Stomach (tissue), 9 donors: ENCODE results near the gene DNAH1. TPM values are rescaled to one million over a fixed set of nuclear protein-coding genes. Genes with fewer than 3 reads are reported as not detected.

Experiments used
- DNase-seq, 2 donors: peaks; one replicate each; pipeline versions ENCODE4 v3.0.0 to v3.0.0-alpha.2; 2013 to 2019
- H3K27ac ChIP-seq, 5 donors: fragments of 200-600 bp in 4 of 5; sonication (generic) in 4 of 5; one replicate each; pipeline ENCODE4 v1.5.1; 2013 to 2019; ENCODE audit warnings: mild to moderate bottlenecking in 1 of 5, moderate library complexity in 1 of 5
- H3K27me3 ChIP-seq, 3 donors: fragments of 200-600 bp; sonication (generic); one replicate each; pipeline ENCODE4 v1.5.1; 2017 to 2019; ENCODE audit warnings: mixed run types in 1 of 3
- H3K36me3 ChIP-seq, 4 donors: fragments of 200-600 bp; sonication (generic); 1 replicate in 3 of 4; 2 replicates in 1 of 4; pipeline ENCODE4 v1.5.1; 2016 to 2019
- H3K4me1 ChIP-seq, 4 donors: fragments of 200-600 bp; sonication (generic); one replicate each; pipeline ENCODE4 v1.5.1; 2016 to 2019
- H3K4me3 ChIP-seq, 4 donors: fragments of 200-600 bp; sonication (generic) in 3 of 4; one replicate each; pipeline ENCODE4 v1.5.1; 2016 to 2019; ENCODE audit warnings: mild to moderate bottlenecking in 1 of 4
- H3K9me3 ChIP-seq, 4 donors: fragments of 200-600 bp; sonication (generic); one replicate each; pipeline ENCODE4 v1.5.1; 2016 to 2019
- CTCF ChIP-seq, 7 experiments: fragments of 450-650 bp in 4 of 7; fragments of 200-600 bp in 3 of 7; sonication (generic) in 3 of 7; IDR thresholded peaks; one replicate each; pipeline ENCODE4 v1.5.1; 2016 to 2019; ENCODE audit warnings: antibody characterized with exemption in 7 of 7, control low read depth in 2 of 7, mild to moderate bottlenecking in 1 of 7
- EP300 ChIP-seq: sonication (generic); formaldehyde crosslinking; IDR thresholded peaks from one replicate; pipeline ENCODE4 v1.6.1; 2017; ENCODE audit warnings: antibody characterized with exemption
- POLR2A ChIP-seq, 4 donors: fragments of 450-650 bp; IDR thresholded peaks; one replicate each; pipeline ENCODE4 v1.6.1; 2016; ENCODE audit warnings: antibody characterized with exemption in 4 of 4, control low read depth in 2 of 4, mild to moderate bottlenecking in 1 of 4, moderate library complexity in 1 of 4
- POLR2AphosphoS5 ChIP-seq, 3 donors: sonication (generic); formaldehyde crosslinking; IDR thresholded peaks; one replicate each; pipeline ENCODE4 v1.6.1; 2016; ENCODE audit warnings: antibody characterized with exemption in 3 of 3
- WGBS, 5 donors: extraction: QIAGEN DNeasy Blood & Tissue Kit in 3 of 5; methylation state at CpG; one replicate each; pipeline versions ENCODE4 v1.1.5 to v1.1.7; 2013 to 2018; 5-methylcytosine and 5-hydroxymethylcytosine counted together
- intact Hi-C: fragments of 100-400 bp; cut with DNase I; formaldehyde crosslinking; loops from one replicate; pipeline ENCODE4 v1.15.1; 2023; ENCODE audit warnings: low total_unique reads
- polyA plus RNA-seq, 3 donors: library from polyadenylated mRNA; stranded (reverse); fragments of 200-250 nt; gene quantifications; one replicate each; pipeline ENCODE4 v1.2.3, GENCODE V29; 2013
- total RNA-seq, 5 donors: library from RNA; depleted of rRNA; stranded (reverse); fragments of >200 nt; gene quantifications; one replicate each; pipeline versions ENCODE4 v1.1.0 to v1.2.3, GENCODE V29; 2014 to 2016
- donor health status: healthy with polysubstance abuse.
- donor health status: Bipolar disorder and iron deficiency.
- donor health status: healthy.

DNAH1 gene
- total and polyA plus RNA-seq, 8 donors: 1.9 to 57.6 (median 8.2) TPM

GRCh38 chr3:52361898-52362297 is 45.8 kb downstream of the DNAH1 start:
- no peak for DNase-seq
- Histone ChIP-seq H3K36me3 (peaks cover 9 to 100% (median 98%) of the 10 kb centered on the region in 4 donors), H3K27me3 (no peaks in the 10 kb centered on the region), H3K27ac (no peak overlapping the region), H3K9me3 (no peaks in the 10 kb centered on the region), H3K4me1 (no peaks in the 10 kb centered on the region), H3K4me3 (no peak overlapping the region)
- 75 to 91% (median 87%) methylated on average over 4 of the region's 4 CpGs for WGBS, 5 donors
- TF ChIP-seq POLR2AphosphoS5 (IDR thresholded peaks at IDR 0.05) (no peak), POLR2A (IDR thresholded peaks at IDR 0.05) (no peak), EP300 (no peak), CTCF (IDR thresholded peaks at IDR 0.05) (no peak)
- intact Hi-C loops: no loop called here

GRCh38 chr3:52364322-52365035 is 48.4 kb downstream of the DNAH1 start:
- TF ChIP-seq POLR2A (IDR thresholded peaks at IDR 0.05) (no peak), EP300 (no peak), CTCF (IDR thresholded peaks at IDR 0.05) (no peak), POLR2AphosphoS5 (IDR thresholded peaks at IDR 0.05) (no peak)
- H3K27ac ChIP-seq: no peak overlapping the region
- no peaks in the 10 kb centered on the region for H3K27me3 ChIP-seq
- no peak overlapping the region for H3K4me3 ChIP-seq
- WGBS, 5 donors: 92 to 96% (median 94%) methylated on average over 7 to 19 of the region's 19 CpGs
- DNase-seq: no peak
- H3K9me3 ChIP-seq: no peaks in the 10 kb centered on the region
- peaks cover 9 to 96% (median 92%) of the 10 kb centered on the region in 4 donors for H3K36me3 ChIP-seq
- H3K4me1 ChIP-seq: no peaks in the 10 kb centered on the region
- intact Hi-C loops: no loop called here

- Histone ChIP-seq H3K27me3 (no peaks in the 10 kb centered on the region), H3K27ac (no peak overlapping the region), H3K36me3 (peaks cover 0 to 96% (median 89%) of the 10 kb centered on the region in 4 donors), H3K4me3 (no peak overlapping the region), H3K4me1 (no peaks in the 10 kb centered on the region), H3K9me3 (no peaks in the 10 kb centered on the region)
- intact Hi-C loops: no loop called here
- DNase-seq: peak in 1 of 2 donors; percentile 24
- WGBS, 5 donors: 78 to 92% (median 87%) methylated on average over 6 to 10 of the region's 10 CpGs
- no peak for TF ChIP-seq POLR2AphosphoS5 (IDR thresholded peaks at IDR 0.05)
- TF ChIP-seq EP300: no peak
- no peak for TF ChIP-seq POLR2A (IDR thresholded peaks at IDR 0.05)
- TF ChIP-seq CTCF (IDR thresholded peaks at IDR 0.05): no peak
These were observed 50.4 kb downstream of the DNAH1 start for GRCh38 chr3:52366527-52366926.

GRCh38 chr3:52367891-52368880 is 52.1 kb downstream of the DNAH1 start:
- Histone ChIP-seq H3K9me3 (no peaks in the 10 kb centered on the region), H3K27ac (no peak overlapping the region), H3K36me3 (peaks cover 0 to 93% (median 77%) of the 10 kb centered on the region in 4 donors), H3K4me1 (peaks cover 0 to 4% (median 0%) of the 10 kb centered on the region in 4 donors), H3K27me3 (no peaks in the 10 kb centered on the region), H3K4me3 (no peak overlapping the region)
- TF ChIP-seq POLR2A (IDR thresholded peaks at IDR 0.05): no peak
- no peak for TF ChIP-seq POLR2AphosphoS5 (IDR thresholded peaks at IDR 0.05)
- TF ChIP-seq EP300: no peak
- no peak for TF ChIP-seq CTCF (IDR thresholded peaks at IDR 0.05)
- WGBS, 5 donors: 63 to 76% (median 72%) methylated on average over 19 of the region's 19 CpGs
- peak in 1 of 2 donors; percentile 32 for DNase-seq
- intact Hi-C loops: no loop called here
